HepG2 (cell line): Measurements from ENCODE around the gene ANKRD31. TPM values are rescaled to one million over a fixed set of nuclear protein-coding genes. Genes with fewer than 3 reads are reported as not detected.

ENCODE experiments used
- ARNTL ChIP-seq: sonication (generic); formaldehyde crosslinking; IDR thresholded peaks from 2 replicates; pipeline ENCODE4 v1.4.0; 2020; ENCODE audit warnings: mild to moderate bottlenecking, missing genetic modification reagents
- ATAD3A ChIP-seq: sonication (generic); formaldehyde crosslinking; IDR thresholded peaks from 2 replicates; pipeline ENCODE4 v1.4.0; 2020; ENCODE audit warnings: missing genetic modification reagents
- CREB1 ChIP-seq, 2 experiments: fragments of 450-650 bp in 1 of 2; IDR thresholded peaks; 2 replicates each; pipeline ENCODE4 v1.6.1; 2016 to 2017; ENCODE audit warnings: control low read depth in 1 of 2, mild to moderate bottlenecking in 1 of 2, missing compliant biosample characterization in 1 of 2, missing genetic modification characterization in 1 of 2
- DPF2 ChIP-seq: sonication (generic); formaldehyde crosslinking; IDR thresholded peaks from 2 replicates; pipeline ENCODE4 v1.4.0; 2020; ENCODE audit warnings: mild to moderate bottlenecking, low read depth, missing genetic modification reagents, borderline replicate concordance
- EP300 ChIP-seq, 3 experiments: sonication (generic) in 1 of 3; formaldehyde crosslinking in 1 of 3; IDR thresholded peaks; 2 replicates each; pipeline versions ENCODE4 v1.5.1 to v1.6.1; 2011 to 2020; ENCODE audit warnings: low read depth in 2 of 3, low read length in 2 of 3, borderline replicate concordance in 1 of 3, improper control_type of control experiment in 1 of 3, mild to moderate bottlenecking in 1 of 3, missing genetic modification reagents in 1 of 3, moderate library complexity in 1 of 3
- IRF2 ChIP-seq: IDR thresholded peaks from 2 replicates; pipeline ENCODE4 v1.6.1; 2018; ENCODE audit warnings: missing genetic modification reagents, missing compliant biosample characterization
- MIER3 ChIP-seq: IDR thresholded peaks from 2 replicates; pipeline ENCODE4 v1.6.1; 2016; ENCODE audit warnings: missing compliant biosample characterization, borderline replicate concordance
- TBX2 ChIP-seq: sonication (generic); formaldehyde crosslinking; IDR thresholded peaks from 2 replicates; pipeline ENCODE4 v1.5.0; 2020; ENCODE audit warnings: missing genetic modification reagents, mild to moderate bottlenecking, borderline replicate concordance
- TP53 ChIP-seq: sonication (generic); formaldehyde crosslinking; conservative IDR thresholded peaks from 2 replicates; pipeline ENCODE4 v1.4.0; 2020; ENCODE audit warnings: missing genetic modification reagents
- U2AF2 ChIP-seq: fragments of 200-400 bp; formaldehyde crosslinking; IDR thresholded peaks from 2 replicates; pipeline ENCODE4 v1.6.1; 2017; ENCODE audit warnings: low read depth, mild to moderate bottlenecking, low read length
- ZBTB21 ChIP-seq: sonication (generic); formaldehyde crosslinking; IDR thresholded peaks from 2 replicates; pipeline ENCODE4 v1.4.0; 2020; ENCODE audit warnings: missing genetic modification reagents
- ZFP37 ChIP-seq: sonication (generic); formaldehyde crosslinking; IDR thresholded peaks from 2 replicates; pipeline ENCODE4 v1.4.0; 2020; ENCODE audit warnings: missing genetic modification reagents, borderline replicate concordance
- ZNF333 ChIP-seq: sonication (generic); formaldehyde crosslinking; IDR thresholded peaks from 2 replicates; pipeline ENCODE4 v1.4.0; 2020; ENCODE audit warnings: mild to moderate bottlenecking, missing genetic modification reagents, borderline replicate concordance
- ZNF577 ChIP-seq: sonication (generic); formaldehyde crosslinking; IDR thresholded peaks from 2 replicates; pipeline ENCODE4 v1.4.0; 2020; ENCODE audit warnings: mild to moderate bottlenecking, low read depth, missing genetic modification reagents, borderline replicate concordance
- ZNF761 ChIP-seq: sonication (generic); formaldehyde crosslinking; conservative IDR thresholded peaks from 2 replicates; pipeline ENCODE4 v1.4.0; 2020; ENCODE audit warnings: mild to moderate bottlenecking, missing genetic modification reagents
- polyA plus RNA-seq, 8 experiments: library from polyadenylated mRNA; depleted of rRNA in 3 of 8; stranded (reverse) in 7 of 8; unstranded in 1 of 8; fragments of >200 nt; fragmentation: Illumina TruSeq in 4 of 8; extraction: Trizol in 4 of 8; gene quantifications; 2 replicates each; pipeline versions ENCODE4 v1.2.1 to v1.2.3, GENCODE V29; 2011 to 2016; ENCODE audit warnings: low read depth in 4 of 8, missing spikeins in 1 of 8, mixed read lengths in 1 of 8; ENCODE audit not compliant: insufficient read depth in 1 of 8
- total RNA-seq, 5 experiments: library from RNA; depleted of rRNA; stranded (reverse); fragments of >200 nt; fragmentation: Illumina TruSeq; extraction: Trizol; gene quantifications; 2 replicates each; pipeline ENCODE4 v1.2.3, GENCODE V29; 2016; ENCODE audit warnings: low read depth in 1 of 5
- TF ChIP-seq, protein P1 (sequence below): sonication (generic); formaldehyde crosslinking; IDR thresholded peaks from 2 replicates; pipeline ENCODE4 v1.8.0; 2022; ENCODE audit warnings: missing genetic modification reagents, mild to moderate bottlenecking, inconsistent platforms, borderline replicate concordance
- TF ChIP-seq, protein P2 (sequence below): sonication (generic); formaldehyde crosslinking; IDR thresholded peaks from 2 replicates; pipeline ENCODE4 v1.4.0; 2020; ENCODE audit warnings: missing genetic modification reagents
- TF ChIP-seq, protein P3 (sequence below), 2 experiments: sonication (generic) in 1 of 2; formaldehyde crosslinking in 1 of 2; IDR thresholded peaks; 2 replicates each; pipeline versions ENCODE4 v1.4.0 to v1.6.1; 2018 to 2020; ENCODE audit warnings: missing genetic modification reagents in 2 of 2, borderline replicate concordance in 1 of 2, low read depth in 1 of 2, mild to moderate bottlenecking in 1 of 2, missing biosample characterization in 1 of 2
- TF ChIP-seq, protein P4 (sequence below): sonication (generic); formaldehyde crosslinking; IDR thresholded peaks from 2 replicates; pipeline ENCODE4 v1.8.1; 2023; ENCODE audit warnings: mild to moderate bottlenecking, inconsistent platforms, moderate library complexity, missing genetic modification reagents, borderline replicate concordance
- TF ChIP-seq, protein P5 (sequence below): fragments of 450-650 bp; IDR thresholded peaks from 2 replicates; pipeline ENCODE4 v1.6.1; 2016

Gene ANKRD31
- total and polyA plus RNA-seq, 2 of the 13 experiments (the other 11 are each of a cell fraction or from before 2014, with no cell fraction given) = 0.01 to 0.09 TPM

DNA sequence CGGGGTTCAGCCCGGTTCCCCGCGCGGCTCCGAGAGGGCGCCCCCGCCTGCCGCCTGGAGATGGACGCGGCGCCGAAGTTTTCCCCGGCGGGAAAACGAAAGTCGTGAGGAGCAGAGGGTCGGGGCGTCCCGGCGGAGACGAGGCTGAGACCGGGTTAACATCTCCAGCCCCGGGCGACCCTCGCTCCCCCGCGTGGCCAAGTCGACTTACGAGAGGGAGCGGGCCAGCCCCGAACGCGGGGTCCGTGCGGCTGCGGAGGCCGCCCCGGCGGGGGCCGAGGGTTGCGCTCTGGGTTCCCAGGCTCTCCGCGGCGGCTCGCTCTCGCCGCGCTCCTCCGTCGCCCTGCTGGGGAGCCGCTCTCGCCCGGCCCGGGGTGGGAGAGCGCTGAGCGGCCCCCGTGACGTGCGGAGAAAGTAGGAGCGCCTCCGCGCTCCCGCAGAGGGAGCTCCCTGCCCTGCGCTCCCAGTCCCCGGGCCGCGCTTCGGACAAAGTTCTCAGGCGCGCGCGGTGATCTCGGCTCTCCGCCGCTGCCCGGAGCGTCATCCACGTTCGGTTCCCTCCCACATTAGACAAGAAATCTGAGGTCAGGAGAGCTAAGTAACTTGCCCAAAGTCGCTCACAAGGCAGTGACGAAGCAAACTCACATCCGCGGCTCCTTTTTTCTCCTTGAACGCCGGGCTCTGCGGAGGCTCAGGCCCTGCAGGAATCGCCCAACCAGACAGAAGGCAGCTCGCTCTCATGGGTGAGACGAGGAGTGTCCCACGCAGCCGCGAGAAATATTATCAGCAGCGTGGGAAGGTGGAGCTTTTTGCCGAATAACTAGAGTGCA, 183.2 kb downstream of the ANKRD31 start (continued):
- TF ChIP-seq IRF2 (CRISPR knock-in tag) (no peak), ZFP37 (no peak), ZNF761 (no peak), ARNTL (no peak), CREB1 (IDR thresholded peaks at IDR 0.05) (peak; percentile 30; the same call in 1 of the 2 replicates), CREB1 (CRISPR knock-in tag; IDR thresholded peaks at IDR 0.05) (no peak), DPF2 (CRISPR knock-in tag) (no peak), ZBTB21 (CRISPR knock-in tag) (no peak), EP300 (IDR thresholded peaks at IDR 0.05; ENCODE audit: low read depth in 2 of 2, low read length in 2 of 2) (no peak), EP300 (CRISPR knock-in tag; IDR thresholded peaks at IDR 0.05; ENCODE audit: borderline replicate concordance) (no peak), TP53 (CRISPR knock-in tag) (no peak), ZNF333 (CRISPR knock-in tag) (no peak), ATAD3A (CRISPR knock-in tag) (no peak), MIER3 (CRISPR knock-in tag) (no peak), U2AF2 (no peak), TBX2 (CRISPR knock-in tag) (no peak), ZNF577 (CRISPR knock-in tag) (no peak)
- TF ChIP-seq, protein P1, sequence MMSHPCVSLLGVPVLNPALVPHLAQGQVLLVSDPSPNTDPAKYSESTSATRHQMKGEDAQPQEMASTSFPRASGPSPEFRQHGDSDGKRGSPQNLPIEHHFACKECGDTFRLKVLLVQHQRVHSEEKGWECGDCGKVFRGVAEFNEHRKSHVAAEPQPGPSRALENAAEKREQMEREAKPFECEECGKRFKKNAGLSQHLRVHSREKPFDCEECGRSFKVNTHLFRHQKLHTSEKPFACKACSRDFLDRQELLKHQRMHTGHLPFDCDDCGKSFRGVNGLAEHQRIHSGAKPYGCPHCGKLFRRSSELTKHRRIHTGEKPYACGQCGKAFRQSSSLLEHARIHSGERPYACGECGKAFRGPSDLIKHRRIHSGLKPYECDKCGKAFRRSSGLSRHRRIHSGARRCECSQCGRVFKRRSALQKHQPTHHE (CRISPR knock-in tag) = no peak
- TF ChIP-seq, protein P2, sequence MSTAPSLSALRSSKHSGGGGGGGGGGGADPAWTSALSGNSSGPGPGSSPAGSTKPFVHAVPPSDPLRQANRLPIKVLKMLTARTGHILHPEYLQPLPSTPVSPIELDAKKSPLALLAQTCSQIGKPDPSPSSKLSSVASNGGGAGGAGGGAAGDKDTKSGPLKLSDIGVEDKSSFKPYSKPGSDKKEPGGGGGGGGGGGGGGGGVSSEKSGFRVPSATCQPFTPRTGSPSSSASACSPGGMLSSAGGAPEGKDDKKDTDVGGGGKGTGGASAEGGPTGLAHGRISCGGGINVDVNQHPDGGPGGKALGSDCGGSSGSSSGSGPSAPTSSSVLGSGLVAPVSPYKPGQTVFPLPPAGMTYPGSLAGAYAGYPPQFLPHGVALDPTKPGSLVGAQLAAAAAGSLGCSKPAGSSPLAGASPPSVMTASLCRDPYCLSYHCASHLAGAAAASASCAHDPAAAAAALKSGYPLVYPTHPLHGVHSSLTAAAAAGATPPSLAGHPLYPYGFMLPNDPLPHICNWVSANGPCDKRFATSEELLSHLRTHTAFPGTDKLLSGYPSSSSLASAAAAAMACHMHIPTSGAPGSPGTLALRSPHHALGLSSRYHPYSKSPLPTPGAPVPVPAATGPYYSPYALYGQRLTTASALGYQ = no peak
- TF ChIP-seq, protein P3, sequence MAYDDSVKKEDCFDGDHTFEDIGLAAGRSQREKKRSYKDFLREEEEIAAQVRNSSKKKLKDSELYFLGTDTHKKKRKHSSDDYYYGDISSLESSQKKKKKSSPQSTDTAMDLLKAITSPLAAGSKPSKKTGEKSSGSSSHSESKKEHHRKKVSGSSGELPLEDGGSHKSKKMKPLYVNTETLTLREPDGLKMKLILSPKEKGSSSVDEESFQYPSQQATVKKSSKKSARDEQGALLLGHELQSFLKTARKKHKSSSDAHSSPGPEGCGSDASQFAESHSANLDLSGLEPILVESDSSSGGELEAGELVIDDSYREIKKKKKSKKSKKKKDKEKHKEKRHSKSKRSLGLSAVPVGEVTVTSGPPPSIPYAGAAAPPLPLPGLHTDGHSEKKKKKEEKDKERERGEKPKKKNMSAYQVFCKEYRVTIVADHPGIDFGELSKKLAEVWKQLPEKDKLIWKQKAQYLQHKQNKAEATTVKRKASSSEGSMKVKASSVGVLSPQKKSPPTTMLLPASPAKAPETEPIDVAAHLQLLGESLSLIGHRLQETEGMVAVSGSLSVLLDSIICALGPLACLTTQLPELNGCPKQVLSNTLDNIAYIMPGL (CRISPR knock-in tag; IDR thresholded peaks at IDR 0.05; ENCODE audit: borderline replicate concordance in 1 of 2, low read depth in 1 of 2) = peak; percentile 67 to 75; a peak in 3 of 4 replicates
- TF ChIP-seq, protein P4, sequence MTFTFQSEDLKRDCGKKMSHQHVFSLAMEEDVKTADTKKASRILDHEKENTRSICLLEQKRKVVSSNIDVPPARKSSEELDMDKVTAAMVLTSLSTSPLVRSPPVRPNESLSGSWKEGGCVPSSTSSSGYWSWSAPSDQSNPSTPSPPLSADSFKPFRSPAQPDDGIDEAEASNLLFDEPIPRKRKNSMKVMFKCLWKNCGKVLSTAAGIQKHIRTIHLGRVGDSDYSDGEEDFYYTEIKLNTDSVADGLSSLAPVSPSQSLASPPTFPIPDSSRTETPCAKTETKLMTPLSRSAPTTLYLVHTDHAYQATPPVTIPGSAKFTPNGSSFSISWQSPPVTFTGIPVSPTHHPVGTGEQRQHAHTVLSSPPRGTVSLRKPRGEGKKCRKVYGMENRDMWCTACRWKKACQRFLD (CRISPR knock-in tag) = no peak
- TF ChIP-seq, protein P5, sequence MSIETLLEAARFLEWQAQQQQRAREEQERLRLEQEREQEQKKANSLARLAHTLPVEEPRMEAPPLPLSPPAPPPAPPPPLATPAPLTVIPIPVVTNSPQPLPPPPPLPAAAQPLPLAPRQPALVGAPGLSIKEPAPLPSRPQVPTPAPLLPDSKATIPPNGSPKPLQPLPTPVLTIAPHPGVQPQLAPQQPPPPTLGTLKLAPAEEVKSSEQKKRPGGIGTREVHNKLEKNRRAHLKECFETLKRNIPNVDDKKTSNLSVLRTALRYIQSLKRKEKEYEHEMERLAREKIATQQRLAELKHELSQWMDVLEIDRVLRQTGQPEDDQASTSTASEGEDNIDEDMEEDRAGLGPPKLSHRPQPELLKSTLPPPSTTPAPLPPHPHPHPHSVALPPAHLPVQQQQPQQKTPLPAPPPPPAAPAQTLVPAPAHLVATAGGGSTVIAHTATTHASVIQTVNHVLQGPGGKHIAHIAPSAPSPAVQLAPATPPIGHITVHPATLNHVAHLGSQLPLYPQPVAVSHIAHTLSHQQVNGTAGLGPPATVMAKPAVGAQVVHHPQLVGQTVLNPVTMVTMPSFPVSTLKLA = no peak
